ENCODE measurements around the gene HMGN1.
A peak's percentile ranks its signal among the peaks of the same experiment; 100 is the strongest.

The HMGN1 gene

GRCh38 chr21:39312112-39313041 is 36.5 kb downstream of the HMGN1 start:
- no peak for TF ChIP-seq CTCF (IDR thresholded peaks at IDR 0.05; ENCODE audit: low read depth, low read length, missing control alignments)
- H3K4me3 ChIP-seq (ENCODE audit: low read depth, low read length) = peak overlapping the region; percentile 67
- in situ Hi-C loops (cut with HindIII; ENCODE audit: low sequenced_read_pairs) = loop anchor here (5.0 kb wide), 1 partner anchor 35 kb away; the partner anchor contains the start of gene HMGN1
- DNase-seq (ENCODE audit: low read depth) = peak; percentile 68

GRCh38 chr21:39311164-39311563 is 37.7 kb downstream of the HMGN1 start:
- in situ Hi-C loops (cut with HindIII; ENCODE audit: low sequenced_read_pairs) = loop anchor here (5.0 kb wide), 1 partner anchor 36 kb away; the partner anchor contains the start of gene HMGN1
- no peak overlapping the region for H3K4me3 ChIP-seq (ENCODE audit: low read depth, low read length)
- no peak for TF ChIP-seq CTCF (IDR thresholded peaks at IDR 0.05; ENCODE audit: low read depth, low read length, missing control alignments)
- DNase-seq (ENCODE audit: low read depth) = no peak

- no peak for TF ChIP-seq CTCF (IDR thresholded peaks at IDR 0.05; ENCODE audit: low read depth, low read length, missing control alignments)
- DNase-seq (ENCODE audit: low read depth) = no peak
- H3K4me3 ChIP-seq (ENCODE audit: low read depth, low read length) = no peak overlapping the region
- in situ Hi-C loops (cut with HindIII; ENCODE audit: low sequenced_read_pairs) = no loop called here
Measured at GRCh38 chr21:39307466-39307865, 41.4 kb downstream of the HMGN1 start.

GRCh38 chr21:39300587-39300986 is 48.3 kb downstream of the HMGN1 start:
- in situ Hi-C loops (cut with HindIII; ENCODE audit: low sequenced_read_pairs) = no loop called here
- TF ChIP-seq CTCF (IDR thresholded peaks at IDR 0.05; ENCODE audit: low read depth, low read length, missing control alignments) = no peak

GRCh38 chr21:39296891-39297290 is 52.0 kb downstream of the HMGN1 start:
- in situ Hi-C loops (cut with HindIII; ENCODE audit: low sequenced_read_pairs) = no loop called here
- DNase-seq (ENCODE audit: low read depth) = no peak
- no peak overlapping the region for H3K4me3 ChIP-seq (ENCODE audit: low read depth, low read length)
- no peak for TF ChIP-seq CTCF (IDR thresholded peaks at IDR 0.05; ENCODE audit: low read depth, low read length, missing control alignments)

More at GRCh38 chr21:39300587-39300986, 48.3 kb downstream of the HMGN1 start:
- H3K4me3 ChIP-seq (ENCODE audit: low read depth, low read length) = no peak overlapping the region
- DNase-seq (ENCODE audit: low read depth) = no peak

Data from astrocyte of the cerebellum (primary cell).